Keratinocyte (primary cell): ENCODE results near the gene BATF3.

Source experiments
- CTCF ChIP-seq, 3 experiments: IDR thresholded peaks in 1 of 3; conservative IDR thresholded peaks in 1 of 3; optimal IDR thresholded peaks in 1 of 3; 2 replicates in 2 of 3; 3 replicates in 1 of 3; pipeline versions ENCODE3 to v1.5.1; 2011; ENCODE audit warnings: low read length in 3 of 3, mild to moderate bottlenecking in 3 of 3, moderate library complexity in 2 of 3, control low read depth in 1 of 3, inconsistent platforms in 1 of 3; ENCODE audit not compliant: insufficient read depth in 2 of 3; ENCODE audit errors: extremely low read depth in 1 of 3
- EZH2 ChIP-seq: IDR thresholded peaks from one replicate; pipeline ENCODE4 v1.6.1; 2012; ENCODE audit warnings: inconsistent platforms, mild to moderate bottlenecking, low read length, moderate library complexity

- TF ChIP-seq CTCF (optimal IDR thresholded peaks at IDR 0.05 in 1 of 3, IDR thresholded peaks at IDR 0.05 in 1 of 3, conservative IDR thresholded peaks at IDR 0.05 in 1 of 3; ENCODE audit: extremely low read depth in 1 of 3, insufficient read depth in 2 of 3, low read length in 3 of 3) (no peak), EZH2 (no peak)
Observed at GRCh38 chr1:212713465-212714136, 14.0 kb upstream of the BATF3 start.
